GM18499 (cell line): ENCODE measurements around the gene RRN3.
"Not testable (repeated sequence)": the region's sequence is repeated elsewhere in the genome, so short reads cannot be mapped to it uniquely, and the experiment has no call there.

Experiments
- ATAC-seq: cut with Tn5 transposase; IDR thresholded peaks from one replicate; pipeline ENCODE4 v1.9.1; 2021; ENCODE audit warnings: moderate number of reproducible peaks; ENCODE audit not compliant: insufficient read depth, unreplicated experiment

The RRN3 gene

DNA sequence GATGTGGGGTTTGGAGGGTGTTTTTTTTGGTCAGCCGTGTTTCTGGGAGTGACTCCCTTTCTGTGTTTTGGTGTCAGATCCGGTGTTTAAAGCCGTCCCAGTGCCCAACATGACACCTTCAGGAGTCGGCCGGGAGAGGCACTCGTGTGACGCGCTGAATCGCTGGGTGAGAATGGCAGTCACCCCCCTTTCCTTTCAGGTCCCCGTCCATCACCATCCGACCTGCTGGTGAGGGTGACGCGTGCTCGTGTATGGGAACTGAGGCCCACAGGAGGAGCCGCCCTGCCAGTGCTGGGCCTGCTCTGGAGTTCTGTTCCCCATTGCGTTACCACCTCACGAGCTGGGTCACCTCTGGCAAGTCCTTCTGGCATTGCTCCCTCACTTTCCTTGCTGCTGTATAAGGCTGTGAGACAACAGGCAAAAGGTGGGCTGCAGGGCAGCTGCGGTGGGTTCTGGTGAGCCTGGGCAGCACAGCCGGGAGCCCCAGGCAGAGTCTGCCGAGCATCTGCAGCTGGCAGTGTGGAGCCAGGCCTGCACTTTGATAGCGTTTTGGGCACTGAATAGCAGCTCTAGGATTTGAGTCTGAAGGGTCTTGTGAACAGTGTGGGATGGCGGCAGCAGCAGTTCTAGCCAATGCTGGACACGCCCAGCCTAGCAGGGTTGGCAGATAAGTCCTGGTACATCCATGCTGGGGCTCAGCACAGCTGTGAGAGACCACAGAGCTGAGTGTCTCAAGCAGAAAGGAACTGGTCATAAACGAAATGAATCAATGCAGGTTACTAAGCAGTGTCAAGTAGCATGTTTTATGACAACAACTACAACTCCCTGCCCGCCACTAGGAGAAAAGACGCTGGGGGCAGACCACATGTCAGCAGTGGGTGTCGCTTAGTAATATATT lies 65.0 kb downstream of the RRN3 start:
- not testable (repeated sequence) for ATAC-seq

- not testable (repeated sequence) for ATAC-seq
These were observed 65.7 kb downstream of the RRN3 start for GRCh38 chr16:15028345-15028715.

DNA sequence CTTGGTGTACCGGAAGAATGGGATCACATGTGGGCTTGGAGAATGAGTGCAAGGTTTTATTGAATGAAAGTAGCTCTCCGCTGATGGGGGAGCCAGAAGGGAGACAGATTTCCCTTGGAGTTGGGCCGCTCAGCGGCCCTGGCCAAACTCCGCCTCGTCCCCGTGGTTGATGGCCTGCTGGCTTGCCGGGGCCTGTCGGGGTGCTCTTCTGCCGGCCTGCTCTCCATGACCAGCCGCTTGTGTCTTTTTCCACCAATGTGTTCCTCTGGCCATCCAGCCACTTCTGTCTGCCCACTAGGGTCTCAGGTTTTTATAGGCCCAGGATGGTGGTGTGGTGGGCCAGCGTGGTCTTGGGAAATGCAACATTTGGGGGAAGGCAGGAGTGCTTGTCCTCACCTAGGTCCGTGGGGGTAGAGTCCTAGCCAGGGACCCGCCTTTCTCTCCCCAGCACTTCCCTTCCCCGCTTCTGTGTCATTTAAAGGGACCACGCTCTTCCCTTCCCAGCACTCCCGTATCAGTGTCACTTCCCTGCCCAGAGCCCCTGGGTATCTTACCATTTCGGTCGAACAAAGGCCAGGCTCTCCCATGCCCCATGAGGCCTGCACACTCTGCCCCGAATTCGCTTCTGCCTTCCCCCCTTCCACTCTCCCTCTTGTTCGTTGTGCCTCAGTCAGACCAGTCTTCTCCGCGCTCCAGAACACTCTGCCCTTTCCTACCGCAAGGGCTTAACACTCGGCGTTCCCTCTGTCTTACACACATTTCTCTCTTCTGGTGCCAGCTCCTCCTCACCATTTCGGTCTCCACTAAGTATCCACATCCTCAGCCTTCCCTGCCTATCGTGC lies 66.3 kb downstream of the RRN3 start:
- ATAC-seq = not testable (repeated sequence)

GRCh38 chr16:15027051-15027450 lies 67.0 kb downstream of the RRN3 start:
- ATAC-seq = not testable (repeated sequence)

GRCh38 chr16:15025234-15025951 lies 68.7 kb downstream of the RRN3 start:
- not testable (repeated sequence) for ATAC-seq

DNA sequence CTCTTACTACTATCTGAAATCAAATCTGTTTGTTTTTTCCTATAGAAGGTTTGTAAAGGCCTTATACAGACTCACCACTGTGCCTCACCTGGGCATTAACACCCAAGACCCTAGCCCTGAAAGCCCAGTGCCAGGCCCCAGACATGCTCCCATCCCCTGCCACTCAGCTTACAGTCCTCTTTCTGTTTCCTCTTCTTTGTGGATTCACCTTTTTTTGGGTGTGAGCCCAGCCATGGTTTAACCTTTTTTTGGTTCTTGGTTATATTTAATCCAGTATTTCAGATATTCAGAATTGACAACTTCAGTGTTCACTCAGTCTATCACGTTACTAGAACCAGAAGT lies 69.2 kb downstream of the RRN3 start:
- not testable (repeated sequence) for ATAC-seq

GRCh38 chr16:15023381-15024077 lies 70.5 kb downstream of the RRN3 start:
- not testable (repeated sequence) for ATAC-seq

GRCh38 chr16:15022194-15022593 lies 71.9 kb downstream of the RRN3 start:
- ATAC-seq = peak; percentile 69

GRCh38 chr16:15021429-15021828 lies 72.6 kb downstream of the RRN3 start:
- not testable (repeated sequence) for ATAC-seq

- not testable (repeated sequence) for ATAC-seq
These were observed 77.0 kb downstream of the RRN3 start for GRCh38 chr16:15016951-15017580.

GRCh38 chr16:15016354-15016753 lies 77.7 kb downstream of the RRN3 start:
- not testable (repeated sequence) for ATAC-seq

DNA sequence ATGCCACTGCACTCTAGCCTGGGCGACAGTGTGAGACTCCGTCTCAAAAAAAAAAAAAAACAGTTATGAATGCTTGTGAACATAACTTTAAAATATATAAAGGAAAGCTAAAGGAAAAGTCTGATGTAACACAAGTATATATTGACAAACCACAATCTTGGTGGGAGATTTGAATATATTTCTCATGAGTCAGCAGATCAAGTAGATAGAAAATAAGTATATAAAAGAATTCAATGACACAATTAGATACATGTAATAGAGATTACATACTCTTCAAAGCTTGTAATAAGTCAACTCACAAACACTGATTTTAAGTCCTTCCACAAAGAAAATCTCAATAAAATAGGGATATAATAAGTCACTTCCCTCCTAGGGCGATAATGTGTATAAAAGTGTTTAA lies 78.4 kb downstream of the RRN3 start:
- ATAC-seq = not testable (repeated sequence)

DNA sequence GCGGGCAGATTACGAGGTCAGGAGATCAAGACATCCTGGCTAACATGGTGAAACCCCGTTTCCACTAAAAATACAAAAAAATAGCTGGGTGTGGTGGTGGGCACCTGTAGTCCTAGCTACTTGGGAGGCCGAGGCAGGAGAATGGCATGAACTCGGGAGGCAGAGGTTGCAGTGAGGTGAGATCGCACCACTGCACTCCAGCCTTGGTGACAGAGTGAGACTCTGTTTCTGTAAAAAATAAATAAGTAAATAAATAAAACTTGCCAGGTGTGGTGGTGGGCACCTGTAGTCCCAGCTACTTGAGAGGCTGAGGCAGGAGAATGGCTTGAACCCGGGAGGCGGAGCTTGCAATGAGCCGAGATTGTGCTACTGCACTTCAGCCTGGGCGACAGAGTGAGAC lies 81.1 kb downstream of the RRN3 start:
- ATAC-seq = not testable (repeated sequence)
